Natural killer cell (primary cell): ENCODE measurements around the gene RFX8. TPM values are rescaled to one million over a fixed set of nuclear protein-coding genes. Genes with fewer than 3 reads are reported as not detected.

Experiments used
- ATAC-seq, 3 donors: fragments of 150-1000 bp in 2 of 3; fragments of 200-7000 bp in 1 of 3; cut with Tn5 transposase; 1 replicate in 1 of 3; 2 replicates in 2 of 3; pipeline ENCODE4 v1.10.0; 2021; ENCODE audit warnings: mild to moderate bottlenecking in 2 of 3, moderate library complexity in 2 of 3
- DNase-seq, 2 donors: peaks; one replicate each; pipeline versions ENCODE4 v3.0.0 to v3.0.0-alpha.2; 2013 to 2021; ENCODE audit warnings: mixed read lengths in 1 of 2
- H3K27ac ChIP-seq: one replicate; pipeline ENCODE4 v1.5.1; 2013; ENCODE audit warnings: mild to moderate bottlenecking, low read length
- H3K27me3 ChIP-seq: one replicate; pipeline ENCODE4 v1.6.1; 2013; ENCODE audit warnings: low read length; ENCODE audit not compliant: control insufficient read depth, insufficient read depth
- H3K36me3 ChIP-seq: one replicate; pipeline ENCODE4 v1.6.1; 2013; ENCODE audit warnings: low read length; ENCODE audit not compliant: control insufficient read depth, insufficient read depth
- H3K4me1 ChIP-seq: one replicate; pipeline ENCODE4 v1.6.1; 2013; ENCODE audit warnings: low read length; ENCODE audit not compliant: control insufficient read depth, insufficient read depth
- H3K4me3 ChIP-seq: one replicate; pipeline ENCODE4 v1.5.1; 2013; ENCODE audit warnings: low read length
- H3K9me3 ChIP-seq: one replicate; pipeline ENCODE4 v1.6.1; 2013; ENCODE audit warnings: low read length; ENCODE audit not compliant: control insufficient read depth, insufficient read depth
- H3K27ac Mint-ChIP-seq, 2 donors: one replicate each; pipeline ENCODE4 v1.8.0; 2022; ENCODE audit warnings: mild to moderate bottlenecking in 2 of 2, mixed read lengths in 2 of 2, moderate library complexity in 1 of 2
- H3K27me3 Mint-ChIP-seq, 2 donors: one replicate each; pipeline ENCODE4 v1.8.0; 2022; ENCODE audit warnings: low read depth in 2 of 2, mixed read lengths in 2 of 2
- H3K36me3 Mint-ChIP-seq: one replicate; pipeline ENCODE4 v1.8.0; 2022; ENCODE audit warnings: mixed read lengths
- H3K4me1 Mint-ChIP-seq, 2 donors: one replicate each; pipeline ENCODE4 v1.8.0; 2022; ENCODE audit warnings: mixed read lengths in 2 of 2
- H3K4me3 Mint-ChIP-seq: one replicate; pipeline ENCODE4 v1.8.0; 2022; ENCODE audit warnings: mild to moderate bottlenecking, moderate library complexity, mixed read lengths
- H3K9me3 Mint-ChIP-seq, 2 donors: one replicate each; pipeline ENCODE4 v1.8.0; 2022; ENCODE audit warnings: mixed read lengths in 2 of 2
- CTCF ChIP-seq: fragments of 200-600 bp; IDR thresholded peaks from one replicate; pipeline ENCODE4 v1.8.0; 2022; ENCODE audit warnings: antibody characterized with exemption
- WGBS: methylation state at CpG from one replicate; pipeline ENCODE4 v1.1.7; 2013; ENCODE audit warnings: missing lambda C conversion rate; ENCODE audit not compliant: insufficient coverage; 5-methylcytosine and 5-hydroxymethylcytosine counted together
- intact Hi-C: fragments of 100-400 bp; cut with micrococcal nuclease; formaldehyde crosslinking; loops from one replicate; pipeline ENCODE4 v1.14.2; 2022
- total RNA-seq, 4 donors: library from RNA; stranded (reverse); fragments of 120-200 nt in 1 of 4; gene quantifications; one replicate each; pipeline versions ENCODE4 v1.2.3 to v1.2.4, GENCODE V29; 2013 to 2022

RFX8 gene
- total RNA-seq, 3 donors from 2014 or later (not counting 1 experiment from before 2014, with no cell fraction given): 0.68 TPM; not detected in 2

- Histone ChIP-seq H3K4me1 (no peaks in the 10 kb centered on the region), H3K27me3 (no peaks in the 10 kb centered on the region), H3K36me3 (no peaks in the 10 kb centered on the region), H3K27ac (no peak overlapping the region), H3K9me3 (no peaks in the 10 kb centered on the region), H3K4me3 (no peak overlapping the region)
- H3K9me3 Mint-ChIP-seq: peaks cover 0 to 2% of the 10 kb centered on the region in 2 donors
- ATAC-seq (no peak), DNase-seq (no peak)
- H3K4me3 Mint-ChIP-seq: no peak overlapping the region
- H3K27me3 Mint-ChIP-seq: peaks cover 5 to 15% of the 10 kb centered on the region in 2 donors
- intact Hi-C loops: no loop called here
- TF ChIP-seq CTCF: no peak
- 100% methylated on average over 2 of the region's 5 CpGs for WGBS
- no peaks in the 10 kb centered on the region for H3K36me3 Mint-ChIP-seq
- H3K27ac Mint-ChIP-seq: no peak overlapping the region
- H3K4me1 Mint-ChIP-seq: peaks cover 6 to 12% of the 10 kb centered on the region in 2 donors
Observed at GRCh38 chr2:101516349-101516748, 41.4 kb upstream of the RFX8 start.

GRCh38 chr2:101515477-101515876 lies 40.6 kb upstream of the RFX8 start:
- ATAC-seq: no peak
- H3K4me3 Mint-ChIP-seq: no peak overlapping the region
- no peaks in the 10 kb centered on the region for H3K36me3 Mint-ChIP-seq
- no peak overlapping the region for H3K27ac Mint-ChIP-seq
- intact Hi-C loops: no loop called here
- Histone ChIP-seq H3K27me3 (no peaks in the 10 kb centered on the region), H3K9me3 (no peaks in the 10 kb centered on the region), H3K4me3 (no peak overlapping the region), H3K36me3 (no peaks in the 10 kb centered on the region), H3K4me1 (no peaks in the 10 kb centered on the region), H3K27ac (no peak overlapping the region)
- no peak for TF ChIP-seq CTCF
- 0% methylated on average over 1 of the region's 5 CpGs for WGBS
- H3K27me3 Mint-ChIP-seq: peaks cover 5 to 15% of the 10 kb centered on the region in 2 donors
- no peak for DNase-seq
- peaks cover 0 to 2% of the 10 kb centered on the region in 2 donors for H3K9me3 Mint-ChIP-seq
- H3K4me1 Mint-ChIP-seq: peaks cover 6 to 12% of the 10 kb centered on the region in 2 donors

GRCh38 chr2:101512993-101513392 lies 38.1 kb upstream of the RFX8 start:
- WGBS: 87% methylated on average over 2 of the region's 3 CpGs
- H3K36me3 ChIP-seq: no peaks in the 10 kb centered on the region
- H3K4me1 ChIP-seq: no peaks in the 10 kb centered on the region
- TF ChIP-seq CTCF: no peak
- DNase-seq (no peak), ATAC-seq (no peak)
- Mint-ChIP-seq H3K4me3 (no peak overlapping the region), H3K27me3 (peaks cover 2 to 15% of the 10 kb centered on the region in 2 donors), H3K36me3 (no peaks in the 10 kb centered on the region), H3K4me1 (peaks cover 2 to 12% of the 10 kb centered on the region in 2 donors), H3K27ac (no peak overlapping the region), H3K9me3 (peaks cover 0 to 2% of the 10 kb centered on the region in 2 donors)
- no peak overlapping the region for H3K27ac ChIP-seq
- no peak overlapping the region for H3K4me3 ChIP-seq
- H3K9me3 ChIP-seq: no peaks in the 10 kb centered on the region
- no peaks in the 10 kb centered on the region for H3K27me3 ChIP-seq
- intact Hi-C loops: no loop called here

GRCh38 chr2:101511381-101511780 lies 36.5 kb upstream of the RFX8 start:
- intact Hi-C loops: no loop called here

More at GRCh38 chr2:101511381-101511780, 36.5 kb upstream of the RFX8 start:
- H3K27me3 ChIP-seq: no peaks in the 10 kb centered on the region
- no peak for ATAC-seq
- H3K4me1 ChIP-seq: no peaks in the 10 kb centered on the region
- no peak overlapping the region for H3K27ac Mint-ChIP-seq
- H3K4me3 Mint-ChIP-seq: no peak overlapping the region
- H3K4me3 ChIP-seq: no peak overlapping the region
- no peak overlapping the region for H3K27ac ChIP-seq
- no peak for DNase-seq
- 100% methylated on average over 1 of the region's 1 CpG for WGBS
- H3K27me3 Mint-ChIP-seq: peaks cover 2 to 7% of the 10 kb centered on the region in 2 donors
- H3K9me3 Mint-ChIP-seq: no peaks in the 10 kb centered on the region
- no peaks in the 10 kb centered on the region for H3K36me3 Mint-ChIP-seq
- TF ChIP-seq CTCF: no peak
- no peaks in the 10 kb centered on the region for H3K36me3 ChIP-seq
- H3K9me3 ChIP-seq: no peaks in the 10 kb centered on the region
- no peaks in the 10 kb centered on the region for H3K4me1 Mint-ChIP-seq
